Colonic mucosa (tissue), 4 donors: ENCODE data around the gene PES1. TPM values are rescaled to one million over a fixed set of nuclear protein-coding genes. Genes with fewer than 3 reads are reported as not detected.

Experiments
- DNase-seq: peaks from one replicate; pipeline ENCODE4 v3.0.0-alpha.2; 2020
- H3K27ac ChIP-seq: fragments of 200-600 bp; one replicate; pipeline ENCODE4 v1.8.0; 2021
- H3K27me3 ChIP-seq: fragments of 200-600 bp; one replicate; pipeline ENCODE4 v1.8.0; 2021
- H3K36me3 ChIP-seq: fragments of 200-600 bp; one replicate; pipeline ENCODE4 v1.8.0; 2021
- H3K4me1 ChIP-seq: fragments of 200-600 bp; one replicate; pipeline ENCODE4 v1.8.0; 2021; ENCODE audit warnings: mild to moderate bottlenecking
- H3K4me3 ChIP-seq: fragments of 200-600 bp; one replicate; pipeline ENCODE4 v1.8.0; 2021
- H3K9ac ChIP-seq, 2 donors: one replicate each; pipeline ENCODE4 v1.7.0; 2013; ENCODE audit warnings: control low read depth in 2 of 2, low read depth in 2 of 2, low read length in 2 of 2
- H3K9me3 ChIP-seq: fragments of 200-600 bp; one replicate; pipeline ENCODE4 v1.8.0; 2021
- intact Hi-C: fragments of 100-400 bp; cut with DNase I; formaldehyde crosslinking; loops from one replicate; pipeline ENCODE4 v1.14.1; 2022
- total RNA-seq, 2 donors: library from RNA; stranded (reverse); fragmentation: NEBNext Ultra II Directional in 1 of 2; extraction: Animal tissue kit (Norgen Biotek cat#: 25700) in 1 of 2; gene quantifications; one replicate each; pipeline ENCODE4 v1.2.1, GENCODE V29; 2021
- TF ChIP-seq, protein P1 (sequence below): fragments of 200-600 bp; IDR thresholded peaks from one replicate; pipeline ENCODE4 v1.8.0; 2022; ENCODE audit warnings: antibody characterized with exemption, mild to moderate bottlenecking
- donor health status: healthy.
- donor health status: DM: no; HTN: no; CAD: no.
- donor health status: DM: no; HTN: no; CAD: no.

PES1 gene
- total RNA-seq, 2 donors from 2014 or later = 44.2 to 98.3 TPM

DNA sequence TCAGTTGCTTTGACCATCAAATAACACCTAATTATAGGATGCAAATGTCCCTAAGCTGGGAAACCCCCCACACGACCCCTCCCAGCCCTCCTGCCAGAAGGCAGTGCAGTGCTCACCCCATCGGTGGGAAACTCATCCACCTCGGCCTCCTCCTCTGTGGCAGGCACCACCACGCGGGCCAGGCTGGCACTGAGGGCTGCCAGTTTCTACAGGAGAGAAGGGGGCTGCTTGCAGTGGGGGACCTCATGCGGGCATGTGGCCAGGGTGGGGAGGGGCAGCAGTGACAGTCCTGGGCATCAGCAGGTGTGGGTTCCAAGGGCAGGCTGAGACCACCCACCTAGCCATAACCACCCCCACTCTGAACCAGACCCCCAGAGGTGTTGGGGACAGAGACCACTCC lies 10.8 kb downstream of the PES1 start:
- Histone ChIP-seq H3K27ac (no peak overlapping the region), H3K4me3 (no peak overlapping the region), H3K9me3 (no peaks in the 10 kb centered on the region), H3K36me3 (peaks cover 29% of the 10 kb centered on the region), H3K27me3 (no peaks in the 10 kb centered on the region), H3K9ac (no peak overlapping the region), H3K4me1 (no peaks in the 10 kb centered on the region)
- TF ChIP-seq, protein P1, sequence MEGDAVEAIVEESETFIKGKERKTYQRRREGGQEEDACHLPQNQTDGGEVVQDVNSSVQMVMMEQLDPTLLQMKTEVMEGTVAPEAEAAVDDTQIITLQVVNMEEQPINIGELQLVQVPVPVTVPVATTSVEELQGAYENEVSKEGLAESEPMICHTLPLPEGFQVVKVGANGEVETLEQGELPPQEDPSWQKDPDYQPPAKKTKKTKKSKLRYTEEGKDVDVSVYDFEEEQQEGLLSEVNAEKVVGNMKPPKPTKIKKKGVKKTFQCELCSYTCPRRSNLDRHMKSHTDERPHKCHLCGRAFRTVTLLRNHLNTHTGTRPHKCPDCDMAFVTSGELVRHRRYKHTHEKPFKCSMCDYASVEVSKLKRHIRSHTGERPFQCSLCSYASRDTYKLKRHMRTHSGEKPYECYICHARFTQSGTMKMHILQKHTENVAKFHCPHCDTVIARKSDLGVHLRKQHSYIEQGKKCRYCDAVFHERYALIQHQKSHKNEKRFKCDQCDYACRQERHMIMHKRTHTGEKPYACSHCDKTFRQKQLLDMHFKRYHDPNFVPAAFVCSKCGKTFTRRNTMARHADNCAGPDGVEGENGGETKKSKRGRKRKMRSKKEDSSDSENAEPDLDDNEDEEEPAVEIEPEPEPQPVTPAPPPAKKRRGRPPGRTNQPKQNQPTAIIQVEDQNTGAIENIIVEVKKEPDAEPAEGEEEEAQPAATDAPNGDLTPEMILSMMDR = no peak
- no peak for DNase-seq
- intact Hi-C loops = no loop called here

DNA sequence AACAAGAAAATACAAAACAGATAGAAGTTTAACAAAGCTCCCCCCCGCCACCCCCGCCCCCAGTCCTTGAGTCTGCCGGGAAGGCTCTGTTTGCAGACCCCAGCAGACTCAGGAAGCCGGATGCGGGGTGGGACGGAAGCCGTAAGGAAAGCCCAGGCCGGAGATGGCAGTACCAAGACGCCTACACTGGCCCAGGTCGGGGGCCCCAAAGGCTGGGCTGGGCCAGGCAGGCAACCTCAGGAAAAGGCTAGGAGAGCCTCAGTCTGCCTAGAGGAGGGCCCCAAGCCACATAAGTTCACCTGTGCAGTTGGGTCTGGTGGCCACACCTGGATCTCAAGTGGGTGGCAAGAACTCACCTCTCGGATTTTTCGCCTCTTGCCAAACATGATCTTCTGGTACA lies 13.2 kb downstream of the PES1 start:
- Histone ChIP-seq H3K27me3 (no peaks in the 10 kb centered on the region), H3K9ac (no peak overlapping the region), H3K9me3 (no peaks in the 10 kb centered on the region), H3K36me3 (peaks cover 21% of the 10 kb centered on the region), H3K27ac (no peak overlapping the region), H3K4me1 (no peaks in the 10 kb centered on the region), H3K4me3 (no peak overlapping the region)
- TF ChIP-seq, protein P1 = no peak
- intact Hi-C loops = no loop called here
- DNase-seq = no peak

DNA sequence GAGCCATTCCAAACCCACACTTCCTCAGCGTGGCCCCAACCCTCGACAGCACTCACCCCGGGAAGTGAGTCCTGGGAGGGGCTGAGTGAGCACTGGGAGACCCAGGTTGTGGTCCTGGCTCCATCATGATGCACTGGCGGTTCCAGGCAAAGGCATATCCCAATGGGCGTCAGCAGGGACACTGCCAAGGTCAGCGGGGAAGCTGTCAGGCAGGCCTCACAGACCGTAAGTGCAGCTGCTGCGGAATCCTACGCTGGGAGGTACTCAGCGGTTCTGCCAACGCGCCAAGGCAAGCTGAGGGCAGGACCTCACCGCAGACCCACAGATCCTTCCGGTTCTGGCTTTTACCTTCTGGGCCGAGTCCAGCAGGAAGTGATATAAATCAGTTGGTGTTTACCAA lies 15.9 kb downstream of the PES1 start:
- H3K4me1 ChIP-seq = no peaks in the 10 kb centered on the region
- H3K4me3 ChIP-seq = no peak overlapping the region
- H3K27me3 ChIP-seq = no peaks in the 10 kb centered on the region
- TF ChIP-seq, protein P1 = no peak
- DNase-seq = peak; percentile 40
- no peak overlapping the region for H3K9ac ChIP-seq
- no peaks in the 10 kb centered on the region for H3K9me3 ChIP-seq
- peaks cover 16% of the 10 kb centered on the region for H3K36me3 ChIP-seq
- intact Hi-C loops = no loop called here
- no peak overlapping the region for H3K27ac ChIP-seq

DNA sequence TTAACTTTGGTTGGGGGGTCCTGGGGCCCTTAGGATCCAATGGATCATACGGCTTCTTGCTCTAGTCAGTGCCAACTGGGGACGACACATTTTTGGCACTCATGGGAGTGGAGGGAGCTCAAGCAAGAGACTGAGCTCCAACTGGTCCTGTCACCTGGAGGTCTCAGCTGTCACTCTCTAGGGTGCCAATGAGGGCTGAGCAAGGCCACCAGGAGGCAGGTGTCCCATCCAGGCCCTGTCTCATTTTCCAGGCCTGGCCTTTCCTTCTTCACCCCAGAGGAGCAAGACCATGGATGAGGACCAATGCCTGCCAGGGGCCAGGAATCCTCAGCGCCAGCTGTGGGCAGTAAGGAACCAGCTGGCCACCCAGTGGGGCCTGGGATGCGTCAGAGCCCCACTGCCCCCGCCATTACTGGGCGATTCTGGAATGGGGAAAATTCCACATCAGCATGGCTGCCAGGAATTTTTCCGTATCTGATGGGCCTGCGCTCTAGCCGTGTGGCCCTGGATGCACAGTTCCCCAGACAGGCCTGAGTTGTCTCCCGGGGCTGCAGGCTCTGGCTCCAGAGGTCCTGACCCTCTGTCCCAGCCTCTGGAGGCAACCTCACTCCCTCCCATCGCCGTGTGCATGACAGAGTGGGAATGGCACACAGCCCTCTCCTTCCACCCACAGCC lies 16.6 kb downstream of the PES1 start:
- peak; percentile 27 for DNase-seq
- TF ChIP-seq, protein P1 = no peak
- no peaks in the 10 kb centered on the region for H3K4me1 ChIP-seq
- H3K36me3 ChIP-seq = peaks cover 10% of the 10 kb centered on the region
- peak overlapping the region in 1 of 2 donors; percentile 28 for H3K9ac ChIP-seq
- no peak overlapping the region for H3K4me3 ChIP-seq
- no peaks in the 10 kb centered on the region for H3K27me3 ChIP-seq
- H3K9me3 ChIP-seq = no peaks in the 10 kb centered on the region
- intact Hi-C loops = no loop called here
- no peak overlapping the region for H3K27ac ChIP-seq

DNA sequence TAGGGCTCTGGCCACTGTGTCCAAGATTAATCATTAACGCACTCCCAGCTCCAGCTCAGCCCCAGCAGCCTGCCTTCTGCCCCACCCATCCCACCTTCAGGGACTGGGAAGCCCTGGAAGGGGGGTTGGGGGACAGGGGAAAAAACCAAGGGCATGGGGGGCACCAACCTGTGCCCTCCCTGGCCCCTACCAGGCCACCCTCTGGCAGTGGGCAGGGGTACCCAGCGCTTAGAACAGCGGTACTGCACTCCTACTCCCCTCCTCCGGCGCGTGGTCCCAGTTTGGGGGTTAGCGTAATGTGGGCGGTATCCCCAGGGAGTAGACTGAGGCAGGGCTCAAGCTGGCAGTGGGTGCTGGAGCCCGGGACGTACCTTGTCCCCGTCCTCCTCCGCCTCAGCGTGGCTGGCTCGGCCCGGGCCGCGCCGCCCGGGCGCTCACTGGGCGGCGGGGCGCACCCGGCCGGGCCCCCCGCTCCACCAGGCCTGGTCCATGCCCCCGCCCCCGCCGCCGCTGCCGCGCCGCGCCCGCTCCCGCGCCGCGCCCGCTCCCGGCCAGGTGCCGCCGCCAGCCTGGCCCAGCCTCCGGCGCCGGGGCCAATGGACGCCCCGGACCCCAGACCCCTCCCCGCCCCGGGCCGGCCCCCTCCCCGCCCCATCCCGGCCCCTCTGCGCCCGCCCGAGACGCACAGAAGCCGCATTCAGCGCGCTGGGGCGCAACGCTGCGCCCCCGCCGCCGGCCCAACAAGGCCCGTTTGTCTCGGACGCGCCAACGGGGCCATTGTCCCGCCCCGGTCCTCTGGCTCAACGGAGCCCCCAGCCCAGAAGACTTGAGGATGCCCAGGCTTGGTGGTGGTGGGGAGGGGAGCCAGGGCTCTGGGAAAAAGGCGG lies 17.4 kb downstream of the PES1 start, which contains the start of gene GAL3ST1:
Gene GAL3ST1 (minus strand): TSS at position 571 of the 887 bp plus-strand sequence. CDS start 17,273 bp downstream, outside the sequence.
- Histone ChIP-seq H3K9me3 (no peaks in the 10 kb centered on the region), H3K4me3 (peak within 1 kb of the TSS; percentile 24), H3K9ac (peak within 1 kb of the TSS in 1 of 2 donors; percentile 63), H3K27me3 (no peaks in the 10 kb centered on the region), H3K27ac (peak within 1 kb of the TSS; percentile 62), H3K4me1 (no peaks in the 10 kb centered on the region), H3K36me3 (peaks cover 2% of the 10 kb centered on the region)
- DNase-seq = peak; percentile 80
- TF ChIP-seq, protein P1 = no peak
- intact Hi-C loops = no loop called here
